Stimulated activated CD8-positive, alpha-beta memory T cell treated with anti-CD3 and anti-CD28 coated beads, Interleukin-4, amount 100 ng/mL, for 48 hours (primary cell): Measurements from ENCODE around the gene OR56A3.
A peak's percentile ranks its signal among the peaks of the same experiment; 100 is the strongest.
"Not testable (repeated sequence)": the region's sequence is repeated elsewhere in the genome, so short reads cannot be mapped to it uniquely, and the experiment has no call there.

Source experiments
- DNase-seq: peaks from one replicate; pipeline ENCODE4 v3.0.0-alpha.2; 2020

The OR56A3 gene

GRCh38 chr11:5941951-5942350 lies at the start of gene OR56A3:
Gene OR56A3, plus strand, starts transcription at chr11:5942251. Its CDS starts 5,096 bp downstream, at chr11:5947347.
- no peak for DNase-seq

GRCh38 chr11:5892908-5893307 lies 49.1 kb upstream of the OR56A3 start, which contains the start of gene OR52E5:
Gene OR52E5, plus strand, starts transcription at chr11:5893208. Its CDS starts 7,569 bp downstream, at chr11:5900777.
- DNase-seq: no peak

GRCh38 chr11:5899534-5899933 lies 42.5 kb upstream of the OR56A3 start:
- no peak for DNase-seq

GRCh38 chr11:5910540-5910939 lies 31.5 kb upstream of the OR56A3 start:
- no peak for DNase-seq

- peak; percentile 29 for DNase-seq
Measured at GRCh38 chr11:5922749-5923426, 19.2 kb upstream of the OR56A3 start.

- DNase-seq: no peak
Measured at GRCh38 chr11:5923427-5923776, 18.6 kb upstream of the OR56A3 start.

GRCh38 chr11:5923794-5924193 lies 18.3 kb upstream of the OR56A3 start:
- no peak for DNase-seq

- no peak for DNase-seq
Measured at GRCh38 chr11:5928271-5928670, 13.8 kb upstream of the OR56A3 start.

- no peak for DNase-seq
Measured at GRCh38 chr11:5928811-5929210, 13.2 kb upstream of the OR56A3 start.

- no peak for DNase-seq
Measured at GRCh38 chr11:5929571-5930368, 12.3 kb upstream of the OR56A3 start.

GRCh38 chr11:5930614-5931013 lies 11.4 kb upstream of the OR56A3 start:
- DNase-seq: no peak

- no peak for DNase-seq
Measured at GRCh38 chr11:5931061-5931460, 11.0 kb upstream of the OR56A3 start.

GRCh38 chr11:5932671-5933070 lies 9.4 kb upstream of the OR56A3 start:
- DNase-seq: no peak

GRCh38 chr11:5933116-5933515 lies 8.9 kb upstream of the OR56A3 start:
- DNase-seq: no peak

GRCh38 chr11:5937868-5938602 lies 4.0 kb upstream of the OR56A3 start:
- no peak for DNase-seq

- DNase-seq: no peak
Measured at GRCh38 chr11:5938603-5938965, 3.5 kb upstream of the OR56A3 start.

GRCh38 chr11:5940748-5941147 lies 1.3 kb upstream of the OR56A3 start:
- no peak for DNase-seq

GRCh38 chr11:5955586-5955985 lies 13.5 kb downstream of the OR56A3 start:
- DNase-seq: no peak

GRCh38 chr11:5960704-5961320 lies 18.8 kb downstream of the OR56A3 start:
- DNase-seq: not testable (repeated sequence)

- DNase-seq: no peak
Measured at GRCh38 chr11:5966958-5967357, 24.9 kb downstream of the OR56A3 start.

- DNase-seq: no peak
Measured at GRCh38 chr11:5967708-5968107, 25.7 kb downstream of the OR56A3 start.

GRCh38 chr11:5968394-5968793 lies 26.3 kb downstream of the OR56A3 start, which contains the start of gene OR56A5:
Gene OR56A5, minus strand, starts transcription at chr11:5968494. Its CDS starts 0 bp downstream, at chr11:5968494.
- no peak for DNase-seq

- no peak for DNase-seq
Measured at GRCh38 chr11:5973530-5973929, 31.5 kb downstream of the OR56A3 start.
